Measurements from ENCODE around the gene SGCD.

SGCD gene

DNA sequence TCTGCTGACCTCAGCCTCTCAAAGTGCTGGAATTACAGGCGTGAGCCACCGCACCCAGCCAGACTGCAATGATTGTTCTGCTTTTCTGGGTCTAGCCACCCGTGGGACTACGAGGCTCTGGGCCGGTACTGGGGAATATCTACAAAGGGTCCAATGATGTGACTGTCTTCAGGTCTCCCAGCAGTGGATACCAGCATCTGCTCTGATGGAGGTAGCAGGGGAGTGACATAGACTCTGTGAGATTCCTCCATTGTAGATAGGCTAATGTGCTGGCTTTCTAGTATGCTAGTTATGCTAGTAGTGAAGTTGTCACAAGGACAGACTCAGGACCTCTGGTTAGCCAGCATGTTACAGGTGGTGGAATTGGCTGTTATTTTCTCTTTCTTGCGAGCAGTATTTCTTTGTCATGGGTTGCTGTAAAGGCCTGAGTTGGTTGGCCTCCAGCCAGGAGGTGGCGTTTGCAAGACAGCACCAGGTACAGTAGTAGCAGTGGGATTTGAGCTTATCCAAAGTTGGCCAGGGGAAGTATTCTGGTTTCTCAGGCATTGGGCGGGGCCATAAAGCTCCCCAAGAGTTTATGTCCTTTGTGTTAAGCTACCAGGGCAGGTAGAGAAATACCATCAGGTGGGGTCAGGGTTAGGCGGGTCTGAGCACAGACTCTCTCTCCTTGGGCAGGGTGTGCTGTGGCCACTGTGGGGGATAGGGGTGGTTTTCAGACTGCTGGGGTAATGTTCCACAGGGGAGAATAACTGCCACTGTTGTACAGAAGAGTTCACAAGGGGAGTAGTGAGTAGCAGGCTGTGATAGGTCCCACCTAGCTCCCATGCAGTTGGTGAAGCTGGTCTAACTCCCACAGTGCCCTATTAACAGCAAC lies 105.2 kb downstream of the SGCD start:
- Histone ChIP-seq H3K9ac (ENCODE audit: low read depth, low read length) (no peak overlapping the region), H3K36me3 (ENCODE audit: insufficient read depth, low read length) (no peaks in the 10 kb centered on the region), H3K9me3 (ENCODE audit: control insufficient read depth, insufficient read depth, low read length) (0 out of 2 replicates have a peak, but pooled peaks cover 2% of the 10 kb centered on the region), H3K4me1 (ENCODE audit: insufficient read depth, low read length) (no peaks in the 10 kb centered on the region)

DNA sequence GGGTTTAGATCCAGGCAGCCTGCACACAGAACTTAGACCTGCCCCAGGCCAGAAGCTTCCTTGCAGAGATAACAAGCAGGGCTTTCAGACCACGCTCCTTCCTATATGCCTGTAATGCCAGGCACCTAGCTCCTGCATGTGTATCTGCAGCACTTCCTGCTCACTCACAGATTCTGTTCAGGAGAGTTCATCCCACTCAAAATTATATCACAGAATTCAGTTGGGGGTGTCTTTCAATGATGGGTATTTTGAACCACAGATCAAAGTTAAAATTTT lies 105.8 kb downstream of the SGCD start:
- Histone ChIP-seq H3K4me1 (ENCODE audit: insufficient read depth, low read length) (no peaks in the 10 kb centered on the region), H3K9ac (ENCODE audit: low read depth, low read length) (no peak overlapping the region), H3K9me3 (ENCODE audit: control insufficient read depth, insufficient read depth, low read length) (0 out of 2 replicates have a peak, but pooled peaks cover 2% of the 10 kb centered on the region), H3K36me3 (ENCODE audit: insufficient read depth, low read length) (no peaks in the 10 kb centered on the region)

DNA sequence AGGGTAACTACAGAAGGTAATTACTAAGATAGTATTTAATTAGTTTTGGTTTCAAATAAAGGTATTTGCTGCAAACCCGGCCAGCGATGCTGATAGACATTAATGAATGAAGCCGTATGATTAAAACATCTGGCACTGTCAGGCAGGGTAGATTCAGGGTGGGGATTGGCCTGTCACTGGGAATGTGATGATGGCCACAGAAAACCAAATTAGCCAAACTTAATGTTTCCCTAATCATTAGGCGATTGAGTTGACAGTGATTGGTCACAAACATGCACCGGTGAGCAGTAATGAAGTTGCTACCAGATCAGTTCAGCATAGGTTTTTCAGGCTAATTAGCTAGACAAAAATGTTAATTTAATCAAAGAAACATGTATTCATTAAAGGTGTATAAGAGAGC lies 107.5 kb downstream of the SGCD start:
- H3K9ac ChIP-seq (ENCODE audit: low read depth, low read length) = no peak overlapping the region
- H3K4me1 ChIP-seq (ENCODE audit: insufficient read depth, low read length) = no peaks in the 10 kb centered on the region
- H3K36me3 ChIP-seq (ENCODE audit: insufficient read depth, low read length) = no peaks in the 10 kb centered on the region
- H3K9me3 ChIP-seq (ENCODE audit: control insufficient read depth, insufficient read depth, low read length) = 0 out of 2 replicates have a peak, but pooled peaks cover 2% of the 10 kb centered on the region

DNA sequence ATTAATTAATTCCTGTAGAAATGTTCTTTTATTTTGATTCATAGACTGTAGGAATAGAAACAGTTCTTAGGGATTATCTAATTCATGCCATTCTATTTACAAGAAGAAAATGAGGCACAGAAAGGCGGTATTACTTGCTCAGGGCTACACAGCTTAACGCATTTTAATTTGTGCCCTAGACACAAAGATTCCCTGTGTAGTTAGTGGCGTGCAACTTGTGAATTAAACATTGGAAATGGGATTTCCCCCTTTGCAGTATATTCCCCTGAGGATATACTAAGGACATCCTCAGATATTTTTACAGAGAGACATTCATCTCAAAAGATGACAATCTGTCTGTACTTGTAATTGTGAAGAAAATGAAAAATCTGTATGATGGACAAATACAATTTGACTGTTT lies 108.1 kb downstream of the SGCD start:
- no peak overlapping the region for H3K9ac ChIP-seq (ENCODE audit: low read depth, low read length)
- H3K9me3 ChIP-seq (ENCODE audit: control insufficient read depth, insufficient read depth, low read length) = no peaks in the 10 kb centered on the region
- H3K4me1 ChIP-seq (ENCODE audit: insufficient read depth, low read length) = no peaks in the 10 kb centered on the region
- H3K36me3 ChIP-seq (ENCODE audit: insufficient read depth, low read length) = no peaks in the 10 kb centered on the region

DNA sequence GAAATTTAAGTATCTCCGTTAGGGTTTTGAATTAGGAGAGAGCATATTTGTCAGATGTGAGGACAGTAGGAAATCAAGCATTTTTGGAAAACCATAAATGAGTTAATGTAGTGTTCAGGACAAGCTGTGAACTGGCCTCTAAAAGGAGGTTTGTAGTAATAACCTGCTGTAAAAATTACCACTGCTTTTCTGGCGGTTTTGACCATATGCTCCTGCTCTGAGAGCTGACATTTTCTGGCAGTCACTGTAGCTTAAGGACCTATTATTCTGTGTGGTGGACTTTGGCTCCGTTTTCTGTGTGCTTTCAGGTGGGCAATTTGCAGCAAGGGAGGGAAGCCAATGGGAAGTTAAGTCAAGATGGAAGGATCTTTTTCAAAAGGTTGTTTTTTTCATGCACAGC lies 111.1 kb downstream of the SGCD start:
- Histone ChIP-seq H3K4me1 (ENCODE audit: insufficient read depth, low read length) (no peaks in the 10 kb centered on the region), H3K9ac (ENCODE audit: low read depth, low read length) (no peak overlapping the region), H3K36me3 (ENCODE audit: insufficient read depth, low read length) (no peaks in the 10 kb centered on the region), H3K9me3 (ENCODE audit: control insufficient read depth, insufficient read depth, low read length) (no peaks in the 10 kb centered on the region)

DNA sequence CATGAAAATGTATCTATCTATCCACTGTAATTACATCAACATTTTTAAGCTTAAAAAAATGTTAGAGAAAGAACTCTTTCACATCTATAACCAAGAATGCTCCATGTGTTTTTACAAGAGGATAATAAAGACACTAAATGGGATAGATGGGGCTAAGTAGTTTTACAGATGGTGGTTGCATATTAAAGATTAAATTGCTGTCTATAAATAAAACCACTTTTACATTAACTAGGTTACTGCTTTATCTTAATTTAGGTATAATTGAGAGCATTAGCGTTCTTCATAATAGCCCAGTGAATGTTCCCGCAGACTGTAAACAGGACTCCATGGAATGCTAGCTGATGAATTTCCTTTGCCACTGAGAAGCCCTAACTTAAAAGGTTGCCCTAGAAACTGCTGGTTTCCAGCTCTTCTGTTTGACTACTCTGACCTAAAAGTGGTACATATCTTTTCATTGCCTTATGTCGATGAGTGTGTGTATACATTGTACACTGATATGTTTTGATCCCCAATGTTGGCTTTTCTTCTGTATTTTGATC lies 117.9 kb downstream of the SGCD start:
- peaks cover 22% of the 10 kb centered on the region for H3K4me1 ChIP-seq (ENCODE audit: insufficient read depth, low read length)
- no peaks in the 10 kb centered on the region for H3K36me3 ChIP-seq (ENCODE audit: insufficient read depth, low read length)
- H3K9me3 ChIP-seq (ENCODE audit: control insufficient read depth, insufficient read depth, low read length) = no peaks in the 10 kb centered on the region
- H3K9ac ChIP-seq (ENCODE audit: low read depth, low read length) = no peak overlapping the region

DNA sequence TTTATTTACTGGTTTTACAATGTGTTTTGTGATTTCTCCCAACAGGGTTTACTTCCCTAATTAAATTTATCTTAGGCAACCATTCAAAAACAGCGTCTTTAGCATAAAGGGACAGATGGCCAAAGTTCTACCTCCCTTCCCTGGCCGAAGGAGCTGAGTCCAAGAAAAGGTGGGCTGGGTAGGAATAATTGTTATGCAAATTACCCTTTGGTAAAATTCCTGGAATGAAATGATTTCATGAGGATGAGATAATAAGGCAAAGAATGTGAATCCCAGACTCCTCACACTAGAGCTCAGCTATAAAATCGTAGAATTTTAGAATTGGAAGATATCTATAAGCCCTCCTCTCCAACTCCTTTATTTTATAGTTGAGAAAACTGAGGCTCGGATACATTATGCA lies 119.6 kb downstream of the SGCD start:
- Histone ChIP-seq H3K36me3 (ENCODE audit: insufficient read depth, low read length) (no peaks in the 10 kb centered on the region), H3K9me3 (ENCODE audit: control insufficient read depth, insufficient read depth, low read length) (no peaks in the 10 kb centered on the region), H3K4me1 (ENCODE audit: insufficient read depth, low read length) (peaks cover 28% of the 10 kb centered on the region), H3K9ac (ENCODE audit: low read depth, low read length) (no peak overlapping the region)

DNA sequence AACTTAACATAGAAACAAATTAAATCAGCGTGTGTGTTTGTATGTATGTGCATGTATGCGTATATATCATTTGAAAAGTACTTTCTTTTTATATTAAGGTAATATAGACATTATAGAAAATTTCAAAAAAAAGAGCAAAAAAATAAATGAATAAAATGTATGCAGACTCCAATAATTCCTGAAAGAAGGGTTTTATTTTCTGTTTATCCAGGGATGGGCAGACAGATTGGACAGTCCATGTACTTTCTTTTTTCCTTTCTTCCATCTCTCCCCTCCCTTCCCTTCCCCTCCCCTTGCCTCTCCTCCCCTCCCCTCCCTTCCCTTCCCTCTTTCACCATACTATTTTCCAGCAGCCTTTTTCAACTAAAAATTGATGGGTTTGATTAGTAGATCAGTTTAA lies 123.8 kb downstream of the SGCD start:
- H3K9ac ChIP-seq (ENCODE audit: low read depth, low read length) = no peak overlapping the region
- no peaks in the 10 kb centered on the region for H3K36me3 ChIP-seq (ENCODE audit: insufficient read depth, low read length)
- no peaks in the 10 kb centered on the region for H3K9me3 ChIP-seq (ENCODE audit: control insufficient read depth, insufficient read depth, low read length)
- peaks cover 22% of the 10 kb centered on the region for H3K4me1 ChIP-seq (ENCODE audit: insufficient read depth, low read length)

DNA sequence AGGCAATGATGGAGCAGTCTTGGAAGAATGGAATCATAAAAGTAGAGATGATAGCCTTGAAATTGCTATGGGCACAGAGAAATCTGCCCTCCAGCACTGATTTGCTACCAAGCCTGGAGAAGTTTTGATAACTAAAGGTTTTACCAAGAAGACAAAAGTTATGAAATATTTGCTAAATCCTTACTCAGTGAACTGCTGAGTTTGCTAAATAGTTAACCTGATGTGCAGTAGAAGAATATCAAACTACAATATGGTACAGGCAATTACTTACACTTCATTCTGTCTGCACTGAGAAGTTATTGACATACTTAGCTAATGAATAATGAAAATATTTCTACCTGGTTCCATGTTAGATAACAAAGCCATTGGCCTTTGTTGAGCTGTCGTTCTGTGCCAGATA lies 124.5 kb downstream of the SGCD start:
- Histone ChIP-seq H3K36me3 (ENCODE audit: insufficient read depth, low read length) (no peaks in the 10 kb centered on the region), H3K9ac (ENCODE audit: low read depth, low read length) (no peak overlapping the region), H3K9me3 (ENCODE audit: control insufficient read depth, insufficient read depth, low read length) (no peaks in the 10 kb centered on the region), H3K4me1 (ENCODE audit: insufficient read depth, low read length) (peaks cover 15% of the 10 kb centered on the region)

DNA sequence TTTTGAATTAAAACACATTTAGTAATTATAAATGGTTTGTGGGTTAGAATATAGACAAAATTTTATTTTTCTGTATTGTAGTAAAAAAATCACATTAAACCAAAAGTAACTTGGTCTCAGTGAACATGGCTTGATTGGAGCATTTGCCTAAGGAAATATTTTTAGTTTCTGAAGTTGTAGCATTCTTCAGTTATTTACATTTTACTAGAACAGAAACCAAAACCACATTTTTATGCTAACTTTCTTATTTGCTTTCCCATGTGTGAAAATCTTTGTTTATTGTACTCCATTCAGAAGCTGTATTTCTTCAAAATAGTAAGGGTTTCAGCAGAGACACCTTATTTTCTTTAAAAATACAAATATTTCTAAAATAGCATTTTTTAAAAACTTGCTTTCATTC lies 129.9 kb downstream of the SGCD start:
- Histone ChIP-seq H3K9ac (ENCODE audit: low read depth, low read length) (no peak overlapping the region), H3K4me1 (ENCODE audit: insufficient read depth, low read length) (no peaks in the 10 kb centered on the region), H3K36me3 (ENCODE audit: insufficient read depth, low read length) (no peaks in the 10 kb centered on the region), H3K9me3 (ENCODE audit: control insufficient read depth, insufficient read depth, low read length) (no peaks in the 10 kb centered on the region)

DNA sequence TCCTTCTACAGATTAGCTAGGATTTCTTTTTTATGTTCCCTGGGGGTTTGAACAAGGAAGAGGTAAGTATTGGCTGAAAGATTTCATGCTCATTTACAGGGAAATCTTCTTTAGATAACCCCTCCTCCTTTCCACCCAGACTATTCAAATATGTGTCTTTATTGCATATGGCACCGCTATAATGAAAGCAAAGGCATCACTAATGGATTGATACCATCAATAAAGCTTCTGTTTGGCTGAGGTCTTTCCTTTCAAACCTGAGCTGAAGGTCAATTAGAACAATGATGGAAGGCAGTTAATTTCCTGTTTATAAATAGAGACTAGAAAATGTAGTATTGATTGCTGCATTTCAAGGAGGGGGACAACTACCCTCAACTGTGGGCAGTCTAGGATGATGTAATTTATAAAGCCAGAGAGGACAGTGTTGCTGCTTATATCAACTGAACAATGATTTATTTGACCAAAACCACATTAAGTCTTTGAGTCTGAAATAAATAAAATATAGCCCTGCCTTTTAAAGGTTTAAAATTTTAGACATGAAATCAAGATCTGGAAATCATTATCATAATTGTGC lies 132.9 kb downstream of the SGCD start:
- Histone ChIP-seq H3K36me3 (ENCODE audit: insufficient read depth, low read length) (no peaks in the 10 kb centered on the region), H3K9ac (ENCODE audit: low read depth, low read length) (no peak overlapping the region), H3K4me1 (ENCODE audit: insufficient read depth, low read length) (no peaks in the 10 kb centered on the region), H3K9me3 (ENCODE audit: control insufficient read depth, insufficient read depth, low read length) (no peaks in the 10 kb centered on the region)

DNA sequence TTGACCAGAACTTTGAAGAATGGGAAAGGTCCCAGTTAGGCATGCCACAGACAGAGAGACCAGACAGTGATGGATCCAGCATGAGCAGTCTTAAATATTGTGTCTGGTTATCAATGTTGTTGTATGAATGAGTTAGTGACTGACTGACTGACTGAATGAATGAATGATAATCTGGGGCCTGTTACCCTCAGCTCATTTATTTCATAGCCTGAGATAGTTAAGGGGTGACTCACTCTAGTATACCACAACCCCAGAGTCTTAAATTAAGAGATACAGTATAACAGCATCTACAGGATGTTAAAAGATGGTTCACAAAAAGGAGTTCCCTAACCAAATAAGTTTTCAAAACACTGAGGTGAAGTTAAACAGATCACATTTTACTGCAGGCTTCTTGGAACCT lies 133.5 kb downstream of the SGCD start:
- Histone ChIP-seq H3K4me1 (ENCODE audit: insufficient read depth, low read length) (no peaks in the 10 kb centered on the region), H3K9me3 (ENCODE audit: control insufficient read depth, insufficient read depth, low read length) (no peaks in the 10 kb centered on the region), H3K9ac (ENCODE audit: low read depth, low read length) (no peak overlapping the region), H3K36me3 (ENCODE audit: insufficient read depth, low read length) (no peaks in the 10 kb centered on the region)

DNA sequence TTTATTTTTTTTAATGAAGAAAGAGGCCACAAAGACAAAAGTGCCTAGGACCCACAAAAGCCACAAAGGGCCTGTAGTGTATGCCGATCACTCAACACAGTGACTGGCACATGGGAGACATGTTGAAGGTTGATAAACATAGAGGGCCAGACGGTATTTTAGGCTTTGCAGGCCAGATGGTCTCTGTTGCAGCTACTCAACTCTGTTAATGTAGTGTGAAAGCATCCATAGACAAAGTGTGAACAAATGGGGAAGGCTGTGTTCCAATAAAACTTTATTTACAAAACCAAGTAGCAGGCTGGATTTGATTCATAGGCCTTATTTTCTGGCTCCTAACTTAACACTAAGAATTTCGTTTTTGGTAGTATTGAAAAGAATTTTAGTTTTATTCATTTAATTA lies 139.9 kb downstream of the SGCD start:
- Histone ChIP-seq H3K9me3 (ENCODE audit: control insufficient read depth, insufficient read depth, low read length) (no peaks in the 10 kb centered on the region), H3K9ac (ENCODE audit: low read depth, low read length) (no peak overlapping the region), H3K36me3 (ENCODE audit: insufficient read depth, low read length) (no peaks in the 10 kb centered on the region), H3K4me1 (ENCODE audit: insufficient read depth, low read length) (no peaks in the 10 kb centered on the region)

DNA sequence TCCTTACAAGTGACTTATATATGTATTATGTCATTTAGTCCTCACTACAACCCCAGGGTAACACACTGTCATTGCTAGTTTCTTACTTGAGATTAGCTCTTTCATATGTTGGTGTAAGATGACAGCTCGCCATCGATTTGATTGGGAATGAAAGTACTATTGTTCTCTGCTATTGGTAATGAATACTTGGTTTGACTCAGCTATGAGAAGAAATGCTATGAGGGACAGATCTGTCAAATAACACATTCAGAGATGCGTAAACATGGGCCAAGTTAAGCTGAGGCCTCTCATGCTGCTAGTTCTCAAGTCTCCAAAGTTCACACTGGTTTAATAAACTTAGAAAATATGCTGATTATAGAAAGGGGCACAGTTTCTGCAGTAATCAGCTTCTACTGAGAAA lies 142.7 kb downstream of the SGCD start:
- no peak overlapping the region for H3K9ac ChIP-seq (ENCODE audit: low read depth, low read length)

DNA sequence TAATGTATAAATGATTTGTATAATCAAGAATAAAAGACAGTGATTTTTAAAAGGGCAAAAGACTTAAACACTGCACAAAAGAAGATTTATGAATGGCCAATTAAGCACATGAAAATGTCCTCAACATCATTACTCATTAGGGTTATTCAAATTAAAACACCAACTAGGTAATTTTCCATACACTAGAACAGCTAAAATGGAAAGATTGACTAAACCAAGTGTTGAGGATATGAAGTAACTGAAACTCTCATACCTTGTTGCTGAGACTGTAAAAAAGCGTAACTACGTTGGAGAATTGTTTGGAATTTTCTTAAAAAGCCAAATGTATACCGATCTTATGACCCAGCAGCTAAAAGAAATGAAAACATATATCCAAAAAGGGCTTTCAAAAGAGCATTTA lies 144.9 kb downstream of the SGCD start:
- no peaks in the 10 kb centered on the region for H3K9me3 ChIP-seq (ENCODE audit: control insufficient read depth, insufficient read depth, low read length)
- peaks cover 12% of the 10 kb centered on the region for H3K4me1 ChIP-seq (ENCODE audit: insufficient read depth, low read length)
- no peaks in the 10 kb centered on the region for H3K36me3 ChIP-seq (ENCODE audit: insufficient read depth, low read length)
- no peak overlapping the region for H3K9ac ChIP-seq (ENCODE audit: low read depth, low read length)

More for the DNA sequence above, 142.7 kb downstream of the SGCD start:
- Histone ChIP-seq H3K36me3 (ENCODE audit: insufficient read depth, low read length) (no peaks in the 10 kb centered on the region), H3K9me3 (ENCODE audit: control insufficient read depth, insufficient read depth, low read length) (no peaks in the 10 kb centered on the region), H3K4me1 (ENCODE audit: insufficient read depth, low read length) (no peaks in the 10 kb centered on the region)
